Mesothelial cell of epicardium (in vitro differentiated cells): ENCODE measurements around the gene MGAT5. TPM values are rescaled to one million over a fixed set of nuclear protein-coding genes. Genes with fewer than 3 reads are reported as not detected.

Experiments
- DNase-seq, 2 experiments: peaks; one replicate each; pipeline ENCODE4 v3.0.0; 2021; ENCODE audit warnings: low spot score in 2 of 2; ENCODE audit not compliant: unreplicated experiment in 2 of 2
- H3K27ac Mint-ChIP-seq: 2 replicates; pipeline ENCODE4 v1.8.0; 2021; ENCODE audit warnings: mixed read lengths
- H3K27me3 Mint-ChIP-seq: 2 replicates; pipeline ENCODE4 v1.8.0; 2021; ENCODE audit warnings: low read depth, mixed read lengths
- H3K36me3 Mint-ChIP-seq: 2 replicates; pipeline ENCODE4 v1.8.0; 2021; ENCODE audit warnings: mixed read lengths
- H3K4me1 Mint-ChIP-seq: 2 replicates; pipeline ENCODE4 v1.8.0; 2021; ENCODE audit warnings: mixed read lengths
- H3K4me3 Mint-ChIP-seq: 2 replicates; pipeline ENCODE4 v1.8.0; 2021; ENCODE audit warnings: mild to moderate bottlenecking, moderate library complexity, mixed read lengths
- H3K9me3 Mint-ChIP-seq: 2 replicates; pipeline ENCODE4 v1.8.0; 2021; ENCODE audit warnings: mixed read lengths
- CTCF ChIP-seq: fragments of 200-600 bp; sonication (generic); IDR thresholded peaks from one replicate; pipeline ENCODE4 v1.5.0; 2021; ENCODE audit warnings: antibody characterized with exemption; ENCODE audit not compliant: unreplicated experiment
- total RNA-seq: library from RNA; stranded (reverse); gene quantifications from 3 replicates; pipeline ENCODE4 v1.2.1, GENCODE V29; 2021

The MGAT5 gene
- total RNA-seq, 1 donor from 2014 or later = 41.1 TPM

GRCh38 chr2:134282629-134283400 is 28.9 kb downstream of the MGAT5 start:
- no peak overlapping the region for H3K27ac Mint-ChIP-seq
- H3K4me1 Mint-ChIP-seq = peaks cover 3% of the 10 kb centered on the region
- no peak for DNase-seq
- H3K27me3 Mint-ChIP-seq = no peaks in the 10 kb centered on the region
- no peak overlapping the region for H3K4me3 Mint-ChIP-seq
- H3K9me3 Mint-ChIP-seq = no peaks in the 10 kb centered on the region
- no peaks in the 10 kb centered on the region for H3K36me3 Mint-ChIP-seq
- no peak for TF ChIP-seq CTCF

GRCh38 chr2:134283661-134284060 is 29.8 kb downstream of the MGAT5 start:
- H3K9me3 Mint-ChIP-seq = no peaks in the 10 kb centered on the region
- DNase-seq = no peak
- H3K36me3 Mint-ChIP-seq = no peaks in the 10 kb centered on the region
- H3K4me1 Mint-ChIP-seq = peaks cover 3% of the 10 kb centered on the region
- no peak for TF ChIP-seq CTCF
- H3K27ac Mint-ChIP-seq = no peak overlapping the region
- H3K27me3 Mint-ChIP-seq = no peaks in the 10 kb centered on the region
- no peak overlapping the region for H3K4me3 Mint-ChIP-seq

- no peaks in the 10 kb centered on the region for H3K27me3 Mint-ChIP-seq
- no peaks in the 10 kb centered on the region for H3K36me3 Mint-ChIP-seq
- no peak overlapping the region for H3K4me3 Mint-ChIP-seq
- no peak for DNase-seq
- no peak for TF ChIP-seq CTCF
- H3K27ac Mint-ChIP-seq = no peak overlapping the region
- no peaks in the 10 kb centered on the region for H3K9me3 Mint-ChIP-seq
- peaks cover 3% of the 10 kb centered on the region for H3K4me1 Mint-ChIP-seq
Measured at GRCh38 chr2:134284119-134284670, 30.3 kb downstream of the MGAT5 start.

GRCh38 chr2:134287323-134287722 is 33.5 kb downstream of the MGAT5 start:
- no peak overlapping the region for H3K4me3 Mint-ChIP-seq
- no peaks in the 10 kb centered on the region for H3K36me3 Mint-ChIP-seq
- no peaks in the 10 kb centered on the region for H3K27me3 Mint-ChIP-seq
- TF ChIP-seq CTCF = no peak
- H3K4me1 Mint-ChIP-seq = no peaks in the 10 kb centered on the region
- no peaks in the 10 kb centered on the region for H3K9me3 Mint-ChIP-seq
- no peak overlapping the region for H3K27ac Mint-ChIP-seq
- DNase-seq = no peak

- Mint-ChIP-seq H3K9me3 (no peaks in the 10 kb centered on the region), H3K27ac (no peak overlapping the region), H3K27me3 (no peaks in the 10 kb centered on the region), H3K4me3 (no peak overlapping the region), H3K4me1 (no peaks in the 10 kb centered on the region), H3K36me3 (no peaks in the 10 kb centered on the region)
- no peak for DNase-seq
- TF ChIP-seq CTCF = no peak
Measured at GRCh38 chr2:134288814-134289213, 34.9 kb downstream of the MGAT5 start.
